Heart left ventricle (tissue), 13 donors: ENCODE results near the gene NTHL1.

Experiments used
- CTCF ChIP-seq, 12 donors: fragments of 200-600 bp; sonication (generic) in 4 of 12; IDR thresholded peaks; one replicate each; pipeline versions ENCODE4 v1.5.0 to v1.8.0; 2018 to 2022; ENCODE audit warnings: antibody characterized with exemption in 12 of 12, mild to moderate bottlenecking in 5 of 12
- POLR2A ChIP-seq, 2 donors: fragments of 450-650 bp; IDR thresholded peaks; one replicate each; pipeline ENCODE4 v1.6.1; 2017; ENCODE audit warnings: antibody characterized with exemption in 2 of 2, mild to moderate bottlenecking in 2 of 2, moderate library complexity in 2 of 2
- donor health status: ischemic (EF 13 %, LVEDD 7.1; RV severe dilation, severe dysfunction).
- donor health status: DM: no; HTN: yes; CAD: no.
- donor health status: DM: no; HTN: no; CAD: no.
- donor health status: ischemic (EF 25% LVEDD 6.9; RV normal size, moderate dysfunction).
- donor health status: ischemic (EF 25% LVEDD 5.7; RV mildly dilated, moderate dysfunction).
- donor health status: ischemic (EF 35%, LVEDD 5.7; RV mildly dilated, moderate dysfunction).
- donor health status: nonischemic (EF 11% LVEDD 7.7; RV severe dilation, severe dysfunction).
- donor health status: DM: yes; HTN: yes; CAD: no.
- donor health status: PGD.
- donor health status: ischemic (EF 29% LVEDD 5.4; RV normal size, mild dysfunction).
- donor health status: nonischemic (EF 23%, LVEDD 6.1; RV moderate dilation, normal function).

- TF ChIP-seq CTCF (IDR thresholded peaks at IDR 0.05) (no peak), POLR2A (IDR thresholded peaks at IDR 0.05) (no peak)
Measured at GRCh38 chr16:2084895-2085625, 37.4 kb upstream of the NTHL1 start.
